Transverse colon (tissue), 4 donors: ENCODE results near the gene ABCA5.

Experiments used
- CTCF ChIP-seq, 5 experiments: fragments of 200-600 bp in 3 of 5; fragments of 450-650 bp in 2 of 5; sonication (generic) in 3 of 5; IDR thresholded peaks; 1 replicate in 2 of 5; 2 replicates in 3 of 5; pipeline ENCODE4 v1.5.1; 2016 to 2017; ENCODE audit warnings: antibody characterized with exemption in 5 of 5, inconsistent platforms in 3 of 5, mild to moderate bottlenecking in 2 of 5, moderate library complexity in 1 of 5
- EP300 ChIP-seq: sonication (generic); formaldehyde crosslinking; IDR thresholded peaks from one replicate; pipeline ENCODE4 v1.6.1; 2017; ENCODE audit warnings: antibody characterized with exemption, low read depth
- POLR2A ChIP-seq: fragments of 450-650 bp; IDR thresholded peaks from one replicate; pipeline ENCODE4 v1.6.1; 2016; ENCODE audit warnings: antibody characterized with exemption, mild to moderate bottlenecking, moderate library complexity
- POLR2AphosphoS5 ChIP-seq, 3 donors: sonication (generic); formaldehyde crosslinking; IDR thresholded peaks; one replicate each; pipeline ENCODE4 v1.6.1; 2016; ENCODE audit warnings: antibody characterized with exemption in 3 of 3

DNA sequence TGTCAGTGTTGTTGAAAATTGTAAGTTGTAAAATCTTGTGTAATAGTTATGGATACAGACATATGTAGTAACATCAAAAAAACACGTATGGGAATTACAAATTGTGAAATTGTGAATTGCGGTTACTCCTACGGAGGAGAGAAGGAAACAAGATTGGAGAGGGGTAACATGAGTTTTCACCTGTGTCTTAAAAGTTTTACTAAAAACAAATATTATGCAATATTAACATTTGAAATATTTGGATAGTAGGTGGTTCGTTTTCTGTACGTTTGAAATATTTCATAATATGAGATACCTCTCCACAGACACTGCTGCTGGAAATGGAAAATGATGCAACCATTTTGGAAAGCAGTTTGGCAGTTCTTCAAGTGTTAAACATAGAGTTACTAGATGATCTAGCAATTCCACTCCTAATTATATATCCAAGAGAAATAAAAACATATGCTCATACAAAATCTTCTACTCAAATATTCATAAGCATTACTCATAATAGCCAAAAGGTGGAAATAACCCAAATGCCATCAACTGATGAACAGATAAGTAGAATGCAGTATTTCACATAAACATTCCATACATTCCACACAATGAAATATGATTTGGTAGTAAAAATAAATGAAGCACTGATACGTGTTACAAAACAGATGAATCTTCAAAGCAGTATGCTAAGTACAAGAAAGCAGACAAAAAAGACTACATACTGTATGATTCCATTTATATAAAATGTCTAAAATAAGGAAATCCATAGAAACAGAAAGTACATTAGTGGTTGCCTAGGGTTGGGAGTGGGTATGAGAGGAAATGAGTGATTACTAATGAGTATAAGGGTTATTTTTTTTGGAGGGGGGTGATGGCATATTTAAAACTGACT lies 57.6 kb downstream of the ABCA5 start:
- no peak for TF ChIP-seq POLR2A
- no peak for TF ChIP-seq CTCF (IDR thresholded peaks at IDR 0.05)
- TF ChIP-seq POLR2AphosphoS5 (IDR thresholded peaks at IDR 0.05), result no peak
- TF ChIP-seq EP300, result no peak
